ENCODE results near the gene FLNC.

The FLNC gene

DNA sequence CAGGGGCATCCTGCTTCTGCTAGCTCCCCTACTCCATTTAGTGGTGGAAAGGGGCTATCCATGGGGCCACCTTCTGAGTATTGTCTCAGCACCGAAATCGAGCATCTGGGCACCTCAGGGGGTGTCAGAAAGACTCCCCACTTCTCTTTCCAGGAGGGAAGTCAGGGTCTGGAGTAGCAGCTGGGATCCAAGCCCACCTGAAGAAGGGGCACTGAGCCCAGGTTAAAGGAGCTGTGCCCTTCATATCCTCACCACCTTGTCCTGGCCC, 2.6 kb downstream of the FLNC start:
- DNase-seq = no peak
- TF ChIP-seq GATA1 (IDR thresholded peaks at IDR 0.05; ENCODE audit: low read depth, low read length) (no peak), POLR2A (IDR thresholded peaks at IDR 0.05; ENCODE audit: low read length) (no peak)

DNA sequence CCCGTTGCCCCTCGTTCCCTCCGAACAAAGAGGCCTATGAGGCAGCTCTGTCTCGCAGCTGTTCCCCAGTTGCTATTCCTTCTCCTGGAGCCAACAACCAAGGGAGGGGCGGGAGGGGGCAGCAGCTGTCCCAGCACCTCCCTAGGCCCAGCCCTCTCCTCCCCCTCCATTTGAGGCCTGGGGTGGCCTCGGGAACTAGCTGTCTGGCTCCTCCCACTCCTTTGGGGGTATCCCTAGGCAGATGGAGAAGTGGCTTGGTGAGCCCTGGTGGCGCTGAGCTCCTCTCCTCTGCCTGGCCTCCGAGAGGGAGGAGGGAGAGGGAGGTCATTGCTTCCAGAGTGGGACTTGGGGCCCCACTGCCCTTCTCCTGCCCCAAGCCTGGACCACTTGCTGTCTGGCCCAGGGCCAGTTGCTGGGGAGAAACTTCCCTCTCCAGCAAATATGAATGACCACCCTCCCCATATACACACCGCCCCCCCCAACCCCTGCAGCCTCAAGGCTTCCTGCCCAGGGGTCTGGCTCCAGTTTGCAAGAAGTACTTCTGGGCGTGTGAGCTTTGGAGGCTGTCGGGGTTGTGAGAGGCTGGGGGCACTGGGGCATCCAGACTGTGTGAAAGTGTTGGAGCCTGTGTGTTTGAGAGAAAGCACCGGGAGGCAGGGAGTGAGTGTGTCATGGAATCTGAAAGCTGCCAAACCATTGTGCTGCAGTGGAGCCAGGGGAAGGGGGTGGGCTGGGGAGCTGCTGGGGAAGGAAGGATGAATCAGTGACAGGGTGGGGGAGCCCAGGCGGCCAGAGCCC, 3.1 kb downstream of the FLNC start:
- no peak for DNase-seq
- no peak for TF ChIP-seq GATA1 (IDR thresholded peaks at IDR 0.05; ENCODE audit: low read depth, low read length)
- no peak for TF ChIP-seq POLR2A (IDR thresholded peaks at IDR 0.05; ENCODE audit: low read length)

DNA sequence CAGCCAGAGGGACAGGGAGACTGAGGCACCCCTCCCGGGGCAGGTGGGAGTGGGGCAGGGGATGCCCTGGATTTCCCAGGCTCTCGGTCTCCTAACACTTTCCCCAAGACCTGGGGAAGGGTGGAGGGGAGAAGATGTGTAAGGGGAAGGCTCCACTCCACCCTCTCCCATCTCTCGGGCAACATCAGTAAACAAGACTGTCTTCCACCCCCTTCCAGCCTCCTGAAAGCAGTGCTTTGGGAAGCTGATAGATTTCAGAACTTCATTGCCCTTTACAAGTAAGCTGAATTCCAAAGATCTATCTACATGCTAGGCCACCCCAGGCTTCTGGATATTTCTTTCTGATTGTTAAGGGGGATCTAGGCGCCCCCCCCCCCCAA, 3.7 kb downstream of the FLNC start:
- DNase-seq = no peak
- TF ChIP-seq GATA1 (IDR thresholded peaks at IDR 0.05; ENCODE audit: low read depth, low read length) (no peak), POLR2A (IDR thresholded peaks at IDR 0.05; ENCODE audit: low read length) (no peak)

DNA sequence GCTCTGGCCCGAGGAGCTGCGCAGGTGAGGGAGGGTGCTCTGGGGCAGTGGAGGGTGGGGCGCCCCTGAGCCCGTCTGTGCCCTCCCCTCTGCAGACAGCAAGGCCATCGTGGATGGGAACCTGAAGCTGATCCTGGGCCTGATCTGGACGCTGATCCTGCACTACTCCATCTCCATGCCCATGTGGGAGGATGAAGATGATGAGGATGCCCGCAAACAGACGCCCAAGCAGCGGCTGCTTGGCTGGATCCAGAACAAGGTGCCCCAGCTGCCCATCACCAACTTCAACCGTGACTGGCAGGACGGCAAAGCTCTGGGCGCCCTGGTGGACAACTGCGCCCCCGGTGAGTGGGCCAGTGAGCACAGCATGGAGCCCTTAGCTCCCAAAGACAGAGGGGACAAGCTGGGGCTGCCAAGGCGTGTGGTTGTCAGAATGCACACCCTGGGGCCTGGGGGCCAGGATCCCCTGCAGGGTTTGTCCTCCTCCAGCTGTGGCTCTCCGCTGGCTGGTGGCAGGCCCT, 5.1 kb downstream of the FLNC start:
- no peak for DNase-seq
- no peak for TF ChIP-seq GATA1 (IDR thresholded peaks at IDR 0.05; ENCODE audit: low read depth, low read length)
- no peak for TF ChIP-seq POLR2A (IDR thresholded peaks at IDR 0.05; ENCODE audit: low read length)

DNA sequence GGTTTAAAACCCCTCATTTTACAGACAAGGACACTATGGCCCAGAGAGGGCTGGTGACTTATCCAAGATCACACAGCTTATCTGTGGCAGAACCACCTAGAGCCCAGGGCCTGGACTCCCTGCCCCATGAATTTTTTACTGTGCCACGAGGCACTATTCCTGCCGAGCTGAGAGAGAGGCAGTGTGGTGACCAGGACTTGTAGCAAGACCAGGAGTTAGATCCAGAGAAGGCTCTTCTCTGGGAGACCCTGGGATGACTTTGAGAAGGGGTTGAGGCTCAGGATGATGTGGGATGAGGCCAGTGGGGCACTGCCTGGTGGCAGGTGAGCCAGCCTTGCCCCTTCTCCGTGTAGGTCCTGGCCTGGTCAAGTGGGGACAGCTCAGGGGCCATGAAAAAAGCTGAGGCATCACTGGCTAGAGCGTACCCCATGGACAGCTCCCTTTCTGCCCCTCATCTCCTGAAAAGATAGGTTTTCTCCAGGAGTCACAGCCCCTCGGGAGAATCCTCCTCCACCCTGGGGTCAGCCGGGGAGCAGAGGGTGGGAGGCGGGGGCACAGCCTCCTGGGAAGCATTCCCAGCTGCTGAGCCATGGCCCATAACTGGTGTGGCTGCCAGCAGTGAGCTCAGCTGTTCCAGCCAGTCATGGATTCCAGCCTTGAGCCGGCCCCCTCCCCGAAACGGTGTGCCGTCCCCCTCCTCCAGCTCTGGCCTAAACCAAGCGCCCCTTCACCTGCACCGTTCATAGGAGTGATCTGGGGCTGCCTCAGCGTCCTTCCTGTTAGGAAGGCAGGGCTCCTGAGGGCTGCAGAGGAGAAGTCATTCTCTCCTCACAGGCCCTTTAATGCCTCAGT, 5.8 kb downstream of the FLNC start:
- no peak for TF ChIP-seq POLR2A (IDR thresholded peaks at IDR 0.05; ENCODE audit: low read length)
- TF ChIP-seq GATA1 (IDR thresholded peaks at IDR 0.05; ENCODE audit: low read depth, low read length) = no peak
- DNase-seq = no peak

DNA sequence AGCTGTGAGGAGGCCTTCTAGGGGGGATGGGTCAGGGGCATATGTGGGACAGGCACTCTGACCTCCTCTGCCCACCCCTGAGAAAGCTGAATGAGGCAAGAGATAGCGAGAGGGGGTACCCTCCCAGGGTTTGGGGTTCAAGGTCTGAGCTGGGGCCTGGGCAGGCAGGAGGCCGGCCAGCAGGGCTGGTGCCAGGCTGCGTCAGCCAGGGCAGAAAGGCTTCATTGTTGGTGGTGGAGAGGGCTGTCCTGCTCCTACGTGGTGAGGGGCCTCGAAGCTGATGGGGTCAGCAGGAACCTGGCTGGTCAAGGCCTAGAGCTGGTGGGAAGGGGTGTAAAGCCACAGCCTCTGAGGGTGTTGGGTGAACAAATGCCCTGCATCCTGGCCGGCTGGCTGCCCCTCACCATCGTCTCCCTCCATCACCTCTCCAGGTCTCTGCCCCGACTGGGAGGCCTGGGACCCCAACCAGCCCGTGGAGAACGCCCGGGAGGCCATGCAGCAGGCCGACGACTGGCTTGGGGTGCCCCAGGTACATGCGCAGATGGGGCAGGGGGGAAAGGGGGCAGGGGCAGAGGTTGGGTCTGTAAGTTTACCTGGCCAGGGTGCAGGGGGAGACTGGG, 6.6 kb downstream of the FLNC start:
- DNase-seq = no peak
- no peak for TF ChIP-seq GATA1 (IDR thresholded peaks at IDR 0.05; ENCODE audit: low read depth, low read length)

DNA sequence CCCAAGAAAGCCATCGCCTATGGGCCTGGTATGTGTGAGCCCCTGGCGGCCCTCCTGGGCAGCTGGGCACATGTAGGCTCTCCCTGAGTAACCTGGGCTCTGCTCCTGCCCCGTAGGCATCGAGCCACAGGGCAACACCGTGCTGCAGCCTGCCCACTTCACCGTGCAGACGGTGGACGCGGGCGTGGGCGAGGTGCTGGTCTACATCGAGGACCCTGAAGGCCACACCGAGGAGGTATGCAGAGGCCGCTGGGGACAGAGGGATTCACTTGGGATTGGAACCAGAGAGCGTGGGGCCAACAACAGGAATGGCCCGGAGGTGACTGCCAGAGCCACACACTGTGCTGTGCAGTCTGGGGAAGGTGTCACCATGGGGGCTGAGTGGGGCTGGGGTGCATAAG, 7.3 kb downstream of the FLNC start:
- DNase-seq = no peak
- TF ChIP-seq POLR2A (IDR thresholded peaks at IDR 0.05; ENCODE audit: low read length) (no peak), GATA1 (IDR thresholded peaks at IDR 0.05; ENCODE audit: low read depth, low read length) (no peak)

DNA sequence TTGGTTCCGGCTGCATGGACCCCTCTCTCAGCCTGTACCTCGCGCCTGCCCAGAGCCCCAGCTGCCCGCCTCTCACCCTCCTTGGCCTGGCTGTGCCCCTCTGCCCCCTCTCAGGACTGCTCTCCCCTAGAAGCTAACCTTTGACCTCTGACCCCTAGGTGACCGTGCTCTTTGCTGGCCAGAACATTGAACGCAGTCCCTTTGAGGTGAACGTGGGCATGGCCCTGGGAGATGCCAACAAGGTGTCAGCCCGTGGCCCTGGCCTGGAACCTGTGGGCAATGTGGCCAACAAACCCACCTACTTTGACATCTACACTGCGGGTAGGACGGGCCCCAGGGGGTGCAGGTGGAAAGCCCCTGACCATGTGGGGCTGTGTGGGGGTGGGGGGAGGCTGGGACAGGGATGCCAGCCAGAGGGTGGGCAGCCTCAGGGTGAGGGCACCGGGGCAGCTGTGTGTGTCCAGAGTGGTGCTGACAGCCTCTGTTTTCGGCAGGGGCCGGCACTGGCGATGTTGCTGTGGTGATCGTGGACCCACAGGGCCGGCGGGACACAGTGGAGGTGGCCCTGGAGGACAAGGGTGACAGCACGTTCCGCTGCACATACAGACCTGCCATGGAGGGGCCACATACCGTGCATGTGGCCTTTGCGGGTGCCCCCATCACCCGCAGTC, 8.0 kb downstream of the FLNC start:
- DNase-seq = no peak
- TF ChIP-seq GATA1 (IDR thresholded peaks at IDR 0.05; ENCODE audit: low read depth, low read length) (no peak), POLR2A (IDR thresholded peaks at IDR 0.05; ENCODE audit: low read length) (no peak)

DNA sequence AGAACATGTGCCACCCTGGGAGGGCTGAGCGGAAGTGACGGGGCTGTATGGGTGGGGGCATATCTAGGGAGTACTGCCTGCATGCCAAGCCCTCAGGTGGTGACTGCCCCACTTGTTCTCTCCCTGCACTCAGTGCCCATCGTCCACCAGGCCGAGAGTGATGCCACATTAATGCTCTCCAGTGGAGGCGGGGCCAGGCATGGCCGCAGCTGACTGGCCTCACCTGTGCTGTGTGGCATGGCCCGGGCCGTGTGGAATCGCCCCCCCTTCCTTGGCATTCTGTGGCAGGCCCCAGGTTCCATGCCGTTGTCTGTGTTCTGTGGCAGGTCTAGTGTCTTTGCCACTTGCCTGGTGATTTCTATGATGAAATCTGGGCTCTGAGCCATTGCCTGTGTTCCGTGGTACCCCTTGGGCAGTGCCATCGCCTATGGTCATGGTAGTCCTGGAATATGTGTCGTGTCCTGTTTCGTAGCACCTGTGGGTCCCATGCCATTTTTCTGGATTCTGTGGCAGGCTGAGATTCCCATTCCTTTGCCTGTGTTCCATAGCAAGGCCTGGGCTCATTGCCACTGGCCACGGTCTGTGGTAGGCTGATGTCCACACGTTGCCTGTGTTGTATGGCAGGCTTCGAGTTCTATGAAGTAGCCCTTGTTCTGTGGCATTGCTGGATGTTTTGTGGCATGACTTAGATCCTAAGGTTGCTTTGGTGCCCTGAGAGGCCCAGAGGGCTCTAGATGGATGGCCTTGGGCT, 8.9 kb downstream of the FLNC start:
- no peak for TF ChIP-seq POLR2A (IDR thresholded peaks at IDR 0.05; ENCODE audit: low read length)
- TF ChIP-seq GATA1 (IDR thresholded peaks at IDR 0.05; ENCODE audit: low read depth, low read length) = no peak

DNA sequence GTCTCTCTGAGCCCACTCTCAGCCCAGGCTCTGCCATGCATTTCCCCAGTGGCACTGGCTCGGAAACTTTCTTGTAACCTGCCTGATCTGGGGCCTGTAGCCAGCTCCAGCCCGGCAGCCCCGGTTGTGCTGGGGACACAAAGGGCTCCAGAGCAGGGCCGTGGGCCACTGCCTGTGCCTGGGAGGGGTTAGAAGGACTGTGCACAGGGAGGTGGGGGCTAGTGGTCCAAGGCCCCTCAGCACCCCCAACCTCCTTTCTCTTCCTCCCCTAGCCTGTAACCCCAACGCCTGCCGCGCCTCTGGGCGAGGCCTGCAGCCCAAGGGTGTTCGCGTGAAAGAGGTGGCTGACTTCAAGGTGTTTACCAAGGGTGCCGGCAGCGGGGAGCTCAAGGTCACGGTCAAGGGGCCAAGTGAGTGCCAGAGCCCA, 9.6 kb downstream of the FLNC start:
- TF ChIP-seq POLR2A (IDR thresholded peaks at IDR 0.05; ENCODE audit: low read length) (no peak), GATA1 (IDR thresholded peaks at IDR 0.05; ENCODE audit: low read depth, low read length) (no peak)
- DNase-seq = no peak

More for the DNA sequence above, 8.9 kb downstream of the FLNC start:
- DNase-seq = no peak

DNA sequence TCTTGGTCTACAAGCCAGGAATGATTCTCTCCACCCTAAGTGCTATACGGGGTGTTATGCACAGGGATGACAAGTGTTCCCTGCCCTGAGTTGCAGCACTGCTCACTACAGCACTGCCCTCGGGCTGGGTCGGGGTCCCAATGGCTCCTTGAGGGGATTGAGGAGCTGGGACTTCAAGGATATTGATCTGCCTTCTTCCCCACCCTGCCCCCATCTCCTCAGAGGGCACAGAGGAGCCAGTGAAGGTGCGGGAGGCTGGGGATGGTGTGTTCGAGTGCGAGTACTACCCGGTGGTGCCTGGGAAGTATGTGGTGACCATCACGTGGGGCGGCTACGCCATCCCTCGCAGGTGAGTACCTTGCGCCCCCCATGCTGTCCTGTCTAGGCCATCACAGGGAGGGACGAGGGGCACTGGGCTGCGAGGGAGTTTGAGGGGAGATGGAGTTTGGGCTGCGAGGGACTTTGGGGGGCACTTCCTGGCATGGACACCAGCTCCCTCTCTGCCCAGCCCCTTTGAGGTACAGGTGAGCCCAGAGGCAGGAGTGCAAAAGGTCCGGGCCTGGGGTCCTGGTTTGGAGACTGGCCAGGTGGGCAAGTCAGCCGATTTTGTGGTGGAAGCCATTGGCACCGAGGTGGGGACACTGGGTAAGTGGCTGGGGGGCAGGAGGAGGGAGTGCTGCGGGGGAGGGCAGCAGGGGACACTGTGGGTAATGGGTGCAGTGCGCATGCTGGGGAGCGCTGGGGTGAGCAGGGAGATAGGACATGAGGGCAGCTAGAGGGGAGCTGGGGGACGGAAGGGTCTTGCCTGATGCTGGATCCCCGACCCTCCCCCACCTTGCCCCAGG, 10.3 kb downstream of the FLNC start:
- DNase-seq = no peak
- no peak for TF ChIP-seq GATA1 (IDR thresholded peaks at IDR 0.05; ENCODE audit: low read depth, low read length)
- no peak for TF ChIP-seq POLR2A (IDR thresholded peaks at IDR 0.05; ENCODE audit: low read length)

DNA sequence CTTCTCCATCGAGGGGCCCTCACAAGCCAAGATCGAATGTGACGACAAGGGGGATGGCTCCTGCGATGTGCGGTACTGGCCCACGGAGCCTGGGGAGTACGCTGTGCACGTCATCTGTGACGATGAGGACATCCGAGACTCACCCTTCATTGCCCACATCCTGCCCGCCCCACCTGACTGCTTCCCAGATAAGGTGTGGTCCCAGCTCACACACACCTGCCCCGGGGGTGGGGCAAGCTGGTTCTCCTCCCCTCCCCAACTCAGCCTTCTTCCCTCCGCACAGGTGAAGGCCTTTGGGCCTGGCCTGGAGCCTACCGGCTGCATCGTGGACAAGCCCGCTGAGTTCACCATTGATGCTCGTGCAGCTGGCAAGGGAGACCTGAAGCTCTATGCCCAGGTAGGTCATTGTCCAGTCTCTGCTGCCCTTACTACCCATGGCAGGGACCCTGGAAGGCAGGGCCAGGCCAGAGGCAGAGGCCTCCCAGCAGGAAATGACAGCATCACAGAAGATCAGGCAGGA, 11.0 kb downstream of the FLNC start:
- TF ChIP-seq GATA1 (IDR thresholded peaks at IDR 0.05; ENCODE audit: low read depth, low read length) (no peak), POLR2A (IDR thresholded peaks at IDR 0.05; ENCODE audit: low read length) (no peak)
- no peak for DNase-seq

Data from erythroblast (primary cell).